ENCODE data around the gene PTPRB.
"Not testable (repeated sequence)": the region's sequence is repeated elsewhere in the genome, so short reads cannot be mapped to it uniquely, and the experiment has no call there.

PTPRB gene

GRCh38 chr12:70535896-70536374, 101.3 kb downstream of the PTPRB start:
- DNase-seq = no peak

- DNase-seq = no peak
Measured at GRCh38 chr12:70534466-70534865, 102.8 kb downstream of the PTPRB start.

GRCh38 chr12:70529647-70530046, 107.6 kb downstream of the PTPRB start:
- DNase-seq = peak; percentile 9

- no peak for DNase-seq
Measured at GRCh38 chr12:70520847-70521246, 116.4 kb downstream of the PTPRB start.

- no peak for DNase-seq
Measured at GRCh38 chr12:70513426-70513825, 123.8 kb downstream of the PTPRB start.

- no peak for DNase-seq
Measured at GRCh38 chr12:70508178-70508577, 129.1 kb downstream of the PTPRB start.

- DNase-seq = no peak
Measured at GRCh38 chr12:70507442-70507841, 129.8 kb downstream of the PTPRB start.

GRCh38 chr12:70497508-70497907, 139.7 kb downstream of the PTPRB start:
- no peak for DNase-seq

GRCh38 chr12:70492904-70493303, 144.3 kb downstream of the PTPRB start:
- not testable (repeated sequence) for DNase-seq

GRCh38 chr12:70490928-70491327, 146.3 kb downstream of the PTPRB start:
- not testable (repeated sequence) for DNase-seq

- DNase-seq = no peak
Measured at GRCh38 chr12:70487440-70487839, 149.8 kb downstream of the PTPRB start.

- DNase-seq = no peak
Measured at GRCh38 chr12:70486588-70486987, 150.6 kb downstream of the PTPRB start.

- DNase-seq = no peak
Measured at GRCh38 chr12:70485704-70486103, 151.5 kb downstream of the PTPRB start.

- no peak for DNase-seq
Measured at GRCh38 chr12:70484464-70484863, 152.8 kb downstream of the PTPRB start.

- no peak for DNase-seq
Measured at GRCh38 chr12:70482764-70483163, 154.5 kb downstream of the PTPRB start.

GRCh38 chr12:70469221-70469820, 167.9 kb downstream of the PTPRB start:
- no peak for DNase-seq

- DNase-seq = no peak
Measured at GRCh38 chr12:70468741-70469140, 168.5 kb downstream of the PTPRB start.

GRCh38 chr12:70467918-70468733, 169.1 kb downstream of the PTPRB start:
- DNase-seq = no peak

GRCh38 chr12:70467476-70467875, 169.8 kb downstream of the PTPRB start:
- DNase-seq = no peak

GRCh38 chr12:70466753-70467152, 170.5 kb downstream of the PTPRB start:
- DNase-seq = no peak
